ENCODE data around the gene MYDGF.

DNA sequence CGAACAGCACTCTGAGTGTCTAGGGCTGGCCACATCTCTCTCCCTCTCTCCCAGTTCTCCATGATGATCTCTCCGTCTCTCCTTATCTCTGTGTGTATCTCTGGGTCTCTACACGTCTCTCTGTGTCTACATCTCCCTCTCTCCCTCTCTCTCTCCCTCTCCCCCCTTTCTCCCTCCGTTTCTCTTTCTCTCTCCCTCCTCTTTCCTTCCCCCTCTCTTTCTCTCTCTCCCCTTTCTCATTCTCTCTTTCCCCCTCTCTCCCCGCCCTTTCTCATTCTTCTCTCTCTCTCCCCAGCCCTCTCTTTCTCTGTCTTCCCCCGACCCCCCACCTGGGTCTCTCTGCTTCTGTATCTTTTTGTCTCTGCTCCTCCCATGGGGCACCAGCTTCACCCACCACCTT lies 52.1 kb downstream of the MYDGF start:
- TF ChIP-seq GATA2 (IDR thresholded peaks at IDR 0.05; ENCODE audit: low read depth, low read length): no peak
- no peak for TF ChIP-seq GATA3 (IDR thresholded peaks at IDR 0.05; ENCODE audit: low read depth, low read length)
